GM13977 (cell line): Measurements from ENCODE around the gene PPP2R2B.

Experiments
- DNase-seq: peaks from one replicate; pipeline ENCODE4 v3.0.0; 2012; ENCODE audit warnings: low spot score
- in situ Hi-C: fragments of 300-500 bp; cut with MboI; formaldehyde crosslinking; loops from one replicate; pipeline ENCODE4 v1.12.0; 2022; ENCODE audit warnings: low sequenced_read_pairs, low pct_unique_long_range_greater_than_20kb, mixed read lengths, inconsistent platforms; ENCODE audit not compliant: unreplicated experiment
- TF ChIP-seq, protein P1 (sequence below): IDR thresholded peaks from 2 replicates; pipeline ENCODE4 v1.5.1; 2012; ENCODE audit warnings: mild to moderate bottlenecking, control low read depth; ENCODE audit not compliant: insufficient read depth; ENCODE audit errors: extremely low read depth, missing control alignments

Gene PPP2R2B

DNA sequence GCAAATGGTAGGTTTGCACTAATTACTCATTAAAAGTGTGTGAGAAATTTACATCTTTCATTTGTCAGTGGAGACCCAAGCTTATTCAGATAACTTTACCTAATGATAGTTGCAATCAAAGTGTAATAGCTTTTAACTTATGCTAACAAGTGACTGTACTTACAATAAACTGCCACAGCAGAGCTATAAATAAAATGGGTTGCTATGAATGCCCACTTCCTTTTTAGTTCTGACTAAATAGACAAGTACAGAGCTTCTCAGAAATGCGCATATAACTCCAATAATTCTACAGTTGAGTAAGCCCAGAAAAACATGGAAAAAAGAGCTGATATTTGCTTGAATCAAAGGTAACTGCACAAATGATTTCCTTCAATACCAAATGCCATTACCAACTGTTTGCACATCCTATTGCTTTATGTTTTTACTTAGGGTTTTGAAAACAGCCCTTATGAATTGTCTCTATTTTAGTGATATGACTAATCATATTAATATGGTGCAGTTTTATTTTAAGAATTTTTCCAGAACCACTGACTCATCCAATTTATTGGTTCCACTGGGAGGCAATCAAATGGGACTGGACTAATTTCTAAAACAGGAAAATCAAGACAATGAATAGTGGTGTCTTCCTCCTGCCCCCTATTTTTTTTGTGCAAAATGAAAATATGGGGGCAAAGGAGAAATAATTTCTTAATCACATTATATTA lies 84.1 kb downstream of the PPP2R2B start:
- TF ChIP-seq, protein P1, sequence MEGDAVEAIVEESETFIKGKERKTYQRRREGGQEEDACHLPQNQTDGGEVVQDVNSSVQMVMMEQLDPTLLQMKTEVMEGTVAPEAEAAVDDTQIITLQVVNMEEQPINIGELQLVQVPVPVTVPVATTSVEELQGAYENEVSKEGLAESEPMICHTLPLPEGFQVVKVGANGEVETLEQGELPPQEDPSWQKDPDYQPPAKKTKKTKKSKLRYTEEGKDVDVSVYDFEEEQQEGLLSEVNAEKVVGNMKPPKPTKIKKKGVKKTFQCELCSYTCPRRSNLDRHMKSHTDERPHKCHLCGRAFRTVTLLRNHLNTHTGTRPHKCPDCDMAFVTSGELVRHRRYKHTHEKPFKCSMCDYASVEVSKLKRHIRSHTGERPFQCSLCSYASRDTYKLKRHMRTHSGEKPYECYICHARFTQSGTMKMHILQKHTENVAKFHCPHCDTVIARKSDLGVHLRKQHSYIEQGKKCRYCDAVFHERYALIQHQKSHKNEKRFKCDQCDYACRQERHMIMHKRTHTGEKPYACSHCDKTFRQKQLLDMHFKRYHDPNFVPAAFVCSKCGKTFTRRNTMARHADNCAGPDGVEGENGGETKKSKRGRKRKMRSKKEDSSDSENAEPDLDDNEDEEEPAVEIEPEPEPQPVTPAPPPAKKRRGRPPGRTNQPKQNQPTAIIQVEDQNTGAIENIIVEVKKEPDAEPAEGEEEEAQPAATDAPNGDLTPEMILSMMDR: no peak
- in situ Hi-C loops: no loop called here
- no peak for DNase-seq

GRCh38 chr5:146793709-146794108 lies 84.8 kb downstream of the PPP2R2B start:
- in situ Hi-C loops: no loop called here
- no peak for DNase-seq
- TF ChIP-seq, protein P1: no peak

DNA sequence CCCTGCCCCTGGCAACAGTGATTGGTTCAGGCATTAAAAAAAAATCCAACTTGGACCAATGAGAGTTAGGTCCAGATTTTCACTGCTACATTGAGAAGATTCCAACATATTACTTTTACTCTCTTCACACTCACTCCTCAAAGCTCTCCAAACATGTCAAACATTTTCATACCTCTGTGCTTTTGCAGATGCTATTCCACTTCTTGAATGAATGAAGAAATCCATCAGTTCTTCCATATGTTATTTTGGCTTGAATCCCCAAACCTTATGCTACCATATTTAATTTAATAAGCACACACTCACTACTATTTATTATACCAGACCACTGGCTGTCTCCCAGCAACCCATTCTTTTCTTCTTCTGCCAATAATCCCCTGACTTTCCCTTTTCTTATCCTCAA lies 87.1 kb downstream of the PPP2R2B start:
- in situ Hi-C loops: no loop called here
- TF ChIP-seq, protein P1: no peak
- no peak for DNase-seq

DNA sequence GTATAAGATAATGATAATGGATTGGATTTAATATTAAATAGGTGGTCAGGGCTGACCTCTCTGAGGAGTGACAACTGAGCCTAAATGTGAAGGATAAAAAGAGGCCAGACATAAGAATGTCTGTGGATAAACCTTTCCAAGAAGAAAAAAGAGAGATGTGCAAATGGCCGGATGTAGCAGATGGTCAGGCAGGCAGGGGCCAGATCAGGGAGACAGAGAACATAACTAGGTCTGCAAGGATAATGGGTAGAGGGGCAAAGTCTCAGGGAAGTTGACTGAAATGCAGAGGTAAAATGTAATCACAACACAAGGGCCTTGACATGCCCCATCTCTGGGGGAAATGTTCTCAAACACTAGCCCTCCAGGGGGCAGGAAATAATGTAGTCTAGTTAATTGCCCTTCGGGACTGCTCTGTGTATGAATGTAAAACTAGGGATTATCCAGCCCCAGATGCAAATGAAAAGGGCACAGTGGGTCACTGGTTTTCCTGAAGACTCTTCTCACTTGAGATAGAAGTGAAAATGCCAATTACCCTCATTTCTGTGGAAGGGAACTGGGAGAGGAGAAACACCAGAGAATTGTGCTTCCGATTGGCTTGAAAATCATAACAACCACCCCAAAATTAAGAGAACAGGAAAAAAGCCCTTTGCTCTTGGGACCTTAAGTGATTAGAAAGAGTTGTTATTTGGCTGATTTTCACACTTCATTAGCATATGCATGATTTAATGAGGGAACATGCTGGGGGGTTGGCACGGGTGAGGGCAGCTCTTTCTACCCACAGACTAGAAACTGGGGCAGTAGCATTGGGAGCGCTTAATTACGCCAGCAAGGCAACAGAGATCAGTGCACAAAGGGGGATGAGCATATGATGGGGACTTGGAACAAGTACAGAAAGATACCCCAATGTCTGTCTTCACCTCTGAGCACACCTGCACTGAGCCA lies 88.6 kb downstream of the PPP2R2B start:
- in situ Hi-C loops: no loop called here

DNA sequence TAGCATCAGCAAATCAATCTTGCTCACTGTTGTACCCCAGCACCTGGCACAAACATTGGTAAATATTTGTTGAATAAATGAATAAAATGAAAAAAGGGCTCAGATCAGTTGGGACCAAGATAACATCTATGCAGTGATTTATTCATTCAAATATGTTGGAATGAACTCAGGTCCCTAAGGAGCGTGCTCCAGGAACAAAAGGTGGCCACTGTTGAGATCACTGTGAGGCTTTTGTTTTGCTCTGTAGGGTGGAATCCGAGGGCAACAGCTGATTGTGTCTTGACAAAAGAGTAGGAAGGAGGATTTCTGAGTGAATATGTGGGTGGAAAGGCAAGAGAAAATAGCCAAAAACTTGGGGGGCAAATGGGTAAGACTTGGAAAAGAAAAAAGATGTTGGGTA lies 89.7 kb downstream of the PPP2R2B start:
- no peak for DNase-seq
- TF ChIP-seq, protein P1: no peak
- in situ Hi-C loops: no loop called here

More for the DNA sequence above, 88.6 kb downstream of the PPP2R2B start:
- TF ChIP-seq, protein P1: no peak
- no peak for DNase-seq

DNA sequence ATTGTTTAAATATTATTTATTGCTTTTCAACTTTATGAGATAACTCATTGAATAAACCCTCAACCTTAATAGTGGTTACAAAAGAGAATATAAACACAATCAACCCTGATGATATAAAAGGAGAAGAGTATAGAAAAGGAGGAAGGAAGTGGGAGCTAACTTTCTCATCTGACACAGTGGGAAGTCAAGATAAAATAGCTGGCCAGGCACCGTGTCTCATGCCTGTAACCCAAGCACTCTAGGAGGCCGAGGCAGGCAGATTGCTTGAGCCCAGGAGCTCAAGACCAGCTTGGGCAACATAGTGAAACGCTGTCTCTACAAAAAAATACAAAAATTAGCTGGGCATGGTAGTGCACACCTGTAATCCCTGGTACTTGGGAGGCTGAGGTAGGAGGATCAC lies 93.5 kb downstream of the PPP2R2B start:
- TF ChIP-seq, protein P1: no peak
- no peak for DNase-seq
- in situ Hi-C loops: no loop called here
